ENCODE data around the gene ERV3-1. TPM values are rescaled to one million over a fixed set of nuclear protein-coding genes. Genes with fewer than 3 reads are reported as not detected.
"Not testable (repeated sequence)": the region's sequence is repeated elsewhere in the genome, so short reads cannot be mapped to it uniquely, and the experiment has no call there.

The ERV3-1 gene
- 32.0 TPM for total RNA-seq
- long read RNA-seq, transcript ERV3-1-201 (2 exons, 2,719 nt), result major isoform, 6 of 17 reads
- long read RNA-seq, partial matches to known transcripts, result 0 of 17 reads
- long read RNA-seq, other reads (novel, unspliced or antisense), result 11 of 17 reads

- intact Hi-C loops (cut with DNase I), result no loop called here
- H3K36me3 ChIP-seq, result peaks cover 4% of the 10 kb centered on the region
- no peaks in the 10 kb centered on the region for H3K27me3 ChIP-seq (ENCODE audit: low read depth)
- no peaks in the 10 kb centered on the region for H3K9me3 ChIP-seq
- DNase-seq (peak; percentile 97), ATAC-seq (peak; percentile 100)
- peaks cover 27% of the 10 kb centered on the region for H3K4me1 ChIP-seq
- H3K4me3 ChIP-seq, result peak within 1 kb of the TSS; percentile 87
- TF ChIP-seq CTCF (IDR thresholded peaks at IDR 0.05), result no peak
- H3K27ac ChIP-seq, result peak within 1 kb of the TSS; percentile 90
These were observed at the start of gene ERV3-1 for GRCh38 chr7:65006094-65006992. TSS of gene ERV3-1 (minus strand) at chr7:65006687. CDS start at chr7:64993026, 13,661 bp downstream.

- DNase-seq; H3K4me3 ChIP-seq; H3K27me3 ChIP-seq (ENCODE audit: low read depth); H3K9me3 ChIP-seq; ATAC-seq; H3K27ac ChIP-seq; H3K4me1 ChIP-seq; intact Hi-C loops (cut with DNase I): not testable (repeated sequence)
- H3K36me3 ChIP-seq, result peaks cover 11% of the 10 kb centered on the region
These were observed 49.3 kb upstream of the ERV3-1 start for GRCh38 chr7:65055786-65056185.

GRCh38 chr7:65054466-65054994 is 48.0 kb upstream of the ERV3-1 start:
- H3K4me1 ChIP-seq; ATAC-seq; intact Hi-C loops (cut with DNase I); H3K9me3 ChIP-seq; H3K27me3 ChIP-seq (ENCODE audit: low read depth); H3K27ac ChIP-seq; H3K4me3 ChIP-seq; DNase-seq: not testable (repeated sequence)
- H3K36me3 ChIP-seq, result peaks cover 11% of the 10 kb centered on the region

- not testable (repeated sequence) for H3K9me3 ChIP-seq, ATAC-seq
These were observed 45.2 kb upstream of the ERV3-1 start for GRCh38 chr7:65051654-65052053.

GRCh38 chr7:65051139-65051538 is 44.7 kb upstream of the ERV3-1 start:
- ATAC-seq; H3K4me1 ChIP-seq; H3K36me3 ChIP-seq; H3K9me3 ChIP-seq; H3K27ac ChIP-seq; H3K27me3 ChIP-seq (ENCODE audit: low read depth); intact Hi-C loops (cut with DNase I); H3K4me3 ChIP-seq; DNase-seq: not testable (repeated sequence)

More at GRCh38 chr7:65051654-65052053, 45.2 kb upstream of the ERV3-1 start:
- H3K27me3 ChIP-seq (ENCODE audit: low read depth); H3K27ac ChIP-seq; H3K36me3 ChIP-seq; intact Hi-C loops (cut with DNase I); H3K4me3 ChIP-seq; DNase-seq; H3K4me1 ChIP-seq: not testable (repeated sequence)

GRCh38 chr7:65046329-65046728 is 39.8 kb upstream of the ERV3-1 start:
- not testable (repeated sequence) for ATAC-seq

GRCh38 chr7:65045589-65045988 is 39.1 kb upstream of the ERV3-1 start:
- H3K4me1 ChIP-seq; H3K9me3 ChIP-seq; ATAC-seq; H3K27me3 ChIP-seq (ENCODE audit: low read depth); intact Hi-C loops (cut with DNase I); H3K27ac ChIP-seq; H3K4me3 ChIP-seq; DNase-seq: not testable (repeated sequence)
- peaks cover 18% of the 10 kb centered on the region for H3K36me3 ChIP-seq

More at GRCh38 chr7:65046329-65046728, 39.8 kb upstream of the ERV3-1 start:
- DNase-seq; H3K9me3 ChIP-seq; H3K27ac ChIP-seq; H3K4me1 ChIP-seq; H3K27me3 ChIP-seq (ENCODE audit: low read depth); intact Hi-C loops (cut with DNase I); H3K4me3 ChIP-seq: not testable (repeated sequence)
- H3K36me3 ChIP-seq, result peaks cover 18% of the 10 kb centered on the region

GRCh38 chr7:65038767-65039166 is 32.3 kb upstream of the ERV3-1 start:
- H3K4me3 ChIP-seq, result peak overlapping the region; percentile 70
- H3K9me3 ChIP-seq; intact Hi-C loops (cut with DNase I); H3K36me3 ChIP-seq; H3K27me3 ChIP-seq (ENCODE audit: low read depth): not testable (repeated sequence)
- DNase-seq (peak; percentile 63), ATAC-seq (peak; percentile 3 to 11)
- peak overlapping the region; percentile 80 for H3K27ac ChIP-seq
- H3K4me1 ChIP-seq, result peaks cover 28% of the 10 kb centered on the region
